ENCODE results near the gene PCMTD2. TPM values are rescaled to one million over a fixed set of nuclear protein-coding genes. Genes with fewer than 3 reads are reported as not detected.

The PCMTD2 gene
- polyA plus RNA-seq, 2 of the 4 experiments (the other 2 are of a cell fraction), result 19.9 to 41.8 TPM

DNA sequence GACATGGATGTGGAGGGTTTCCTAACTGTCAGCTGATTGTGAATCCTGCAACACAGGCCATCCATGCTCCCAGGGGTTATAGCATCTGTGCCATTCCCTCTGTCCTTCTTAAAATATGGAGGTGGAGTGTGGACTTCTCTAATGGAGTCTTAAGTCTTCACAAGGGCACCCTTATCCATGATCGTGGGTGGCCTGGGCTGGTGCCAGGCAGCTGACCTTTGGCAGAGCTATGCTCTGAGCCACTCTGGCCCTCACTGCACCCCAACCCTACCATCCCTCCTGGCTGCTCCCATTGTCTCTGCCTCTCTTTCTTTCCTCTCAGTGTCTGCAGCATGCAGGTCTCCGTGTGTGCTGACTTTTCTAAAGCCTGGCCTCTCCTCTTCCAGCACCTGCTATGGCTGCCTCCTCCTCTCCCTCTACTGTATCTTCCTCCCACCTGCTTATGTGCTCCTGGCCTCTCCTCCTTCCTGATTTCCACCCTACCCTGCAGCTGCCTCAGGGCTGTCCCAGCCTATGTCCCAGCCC is 11.2 kb upstream of the PCMTD2 start (continued):
- TF ChIP-seq, protein P1, sequence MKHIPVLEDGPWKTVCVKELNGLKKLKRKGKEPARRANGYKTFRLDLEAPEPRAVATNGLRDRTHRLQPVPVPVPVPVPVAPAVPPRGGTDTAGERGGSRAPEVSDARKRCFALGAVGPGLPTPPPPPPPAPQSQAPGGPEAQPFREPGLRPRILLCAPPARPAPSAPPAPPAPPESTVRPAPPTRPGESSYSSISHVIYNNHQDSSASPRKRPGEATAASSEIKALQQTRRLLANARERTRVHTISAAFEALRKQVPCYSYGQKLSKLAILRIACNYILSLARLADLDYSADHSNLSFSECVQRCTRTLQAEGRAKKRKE (CRISPR knock-in tag; IDR thresholded peaks at IDR 0.05; ENCODE audit: low read depth), result no peak
- no peak for TF ChIP-seq PHF8 (IDR thresholded peaks at IDR 0.05; ENCODE audit: borderline replicate concordance, low read depth)
- no peak for TF ChIP-seq HDAC2 (IDR thresholded peaks at IDR 0.05)

DNA sequence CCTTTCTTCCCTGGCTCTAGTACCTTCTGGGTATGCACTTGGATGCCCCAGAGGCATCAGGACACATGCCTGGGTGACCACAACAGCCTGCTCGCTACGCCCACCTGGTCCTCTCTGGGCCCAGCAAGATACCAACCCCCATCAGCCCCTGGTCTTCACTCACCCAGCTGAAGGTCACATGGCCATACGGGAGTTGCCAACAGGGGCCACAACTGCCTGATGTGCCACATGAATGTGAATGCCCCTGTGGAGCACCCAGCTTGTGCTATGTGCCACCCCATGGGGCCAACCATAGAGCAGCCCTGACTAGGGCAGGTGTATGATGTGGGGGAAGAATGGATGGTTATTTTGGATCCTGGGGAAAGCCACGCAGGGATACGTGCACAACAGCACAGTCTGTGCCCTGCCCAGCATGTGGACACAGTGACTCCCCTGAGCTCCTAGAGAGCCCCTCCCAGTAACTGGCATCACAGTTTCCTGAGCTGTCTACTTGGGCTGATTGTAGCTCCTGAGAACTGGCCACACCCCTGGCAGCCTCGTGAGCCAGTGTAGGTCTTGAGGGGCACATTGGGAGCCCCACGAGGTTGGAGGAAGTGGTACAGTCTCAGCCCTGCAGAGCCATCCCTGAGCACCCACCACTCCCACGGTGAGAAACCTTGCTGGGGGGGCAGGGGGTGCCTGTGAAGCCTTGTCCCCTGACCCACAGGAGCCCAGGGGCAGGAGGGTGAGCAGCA is 10.5 kb upstream of the PCMTD2 start:
- Histone ChIP-seq H3K4me3 (no peak overlapping the region), H3K27ac (no peak overlapping the region), H3K4me1 (no peaks in the 10 kb centered on the region), H3K9me3 (no peaks in the 10 kb centered on the region), H3K4me2 (no peak overlapping the region)
- ChIA-PET CTCF (no interaction called here), POLR2A (no interaction called here)
- 4% methylated on average over 7 of the region's 8 CpGs for WGBS (ENCODE audit: missing lambda C conversion rate)
- ATAC-seq (no peak; a peak in 1 of 6 replicates), FAIRE-seq (no peak), DNase-seq (ENCODE audit: low read depth in 1 of 2, low spot score in 1 of 2) (no peak)
- TF ChIP-seq RNF2 (IDR thresholded peaks at IDR 0.05; ENCODE audit: borderline replicate concordance, low read depth) (no peak), POLR2AphosphoS2 (conservative IDR thresholded peaks at IDR 0.05; ENCODE audit: low read length) (no peak), HOXB5 (CRISPR knock-in tag; IDR thresholded peaks at IDR 0.05) (no peak), CBX8 (IDR thresholded peaks at IDR 0.05) (no peak), RFX5 (IDR thresholded peaks at IDR 0.05) (no peak), NR3C1 (IDR thresholded peaks at IDR 0.05) (no peak), SREBF2 (IDR thresholded peaks at IDR 0.05) (no peak), EHMT2 (IDR thresholded peaks at IDR 0.05; ENCODE audit: low read depth) (no peak), HEYL (CRISPR knock-in tag; IDR thresholded peaks at IDR 0.05) (no peak)
- TF ChIP-seq, protein P2, sequence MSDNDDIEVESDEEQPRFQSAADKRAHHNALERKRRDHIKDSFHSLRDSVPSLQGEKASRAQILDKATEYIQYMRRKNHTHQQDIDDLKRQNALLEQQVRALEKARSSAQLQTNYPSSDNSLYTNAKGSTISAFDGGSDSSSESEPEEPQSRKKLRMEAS (IDR thresholded peaks at IDR 0.05), result no peak
- TF ChIP-seq, protein P3, sequence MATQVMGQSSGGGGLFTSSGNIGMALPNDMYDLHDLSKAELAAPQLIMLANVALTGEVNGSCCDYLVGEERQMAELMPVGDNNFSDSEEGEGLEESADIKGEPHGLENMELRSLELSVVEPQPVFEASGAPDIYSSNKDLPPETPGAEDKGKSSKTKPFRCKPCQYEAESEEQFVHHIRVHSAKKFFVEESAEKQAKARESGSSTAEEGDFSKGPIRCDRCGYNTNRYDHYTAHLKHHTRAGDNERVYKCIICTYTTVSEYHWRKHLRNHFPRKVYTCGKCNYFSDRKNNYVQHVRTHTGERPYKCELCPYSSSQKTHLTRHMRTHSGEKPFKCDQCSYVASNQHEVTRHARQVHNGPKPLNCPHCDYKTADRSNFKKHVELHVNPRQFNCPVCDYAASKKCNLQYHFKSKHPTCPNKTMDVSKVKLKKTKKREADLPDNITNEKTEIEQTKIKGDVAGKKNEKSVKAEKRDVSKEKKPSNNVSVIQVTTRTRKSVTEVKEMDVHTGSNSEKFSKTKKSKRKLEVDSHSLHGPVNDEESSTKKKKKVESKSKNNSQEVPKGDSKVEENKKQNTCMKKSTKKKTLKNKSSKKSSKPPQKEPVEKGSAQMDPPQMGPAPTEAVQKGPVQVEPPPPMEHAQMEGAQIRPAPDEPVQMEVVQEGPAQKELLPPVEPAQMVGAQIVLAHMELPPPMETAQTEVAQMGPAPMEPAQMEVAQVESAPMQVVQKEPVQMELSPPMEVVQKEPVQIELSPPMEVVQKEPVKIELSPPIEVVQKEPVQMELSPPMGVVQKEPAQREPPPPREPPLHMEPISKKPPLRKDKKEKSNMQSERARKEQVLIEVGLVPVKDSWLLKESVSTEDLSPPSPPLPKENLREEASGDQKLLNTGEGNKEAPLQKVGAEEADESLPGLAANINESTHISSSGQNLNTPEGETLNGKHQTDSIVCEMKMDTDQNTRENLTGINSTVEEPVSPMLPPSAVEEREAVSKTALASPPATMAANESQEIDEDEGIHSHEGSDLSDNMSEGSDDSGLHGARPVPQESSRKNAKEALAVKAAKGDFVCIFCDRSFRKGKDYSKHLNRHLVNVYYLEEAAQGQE (IDR thresholded peaks at IDR 0.05), result no peak
- TF ChIP-seq, protein P4, sequence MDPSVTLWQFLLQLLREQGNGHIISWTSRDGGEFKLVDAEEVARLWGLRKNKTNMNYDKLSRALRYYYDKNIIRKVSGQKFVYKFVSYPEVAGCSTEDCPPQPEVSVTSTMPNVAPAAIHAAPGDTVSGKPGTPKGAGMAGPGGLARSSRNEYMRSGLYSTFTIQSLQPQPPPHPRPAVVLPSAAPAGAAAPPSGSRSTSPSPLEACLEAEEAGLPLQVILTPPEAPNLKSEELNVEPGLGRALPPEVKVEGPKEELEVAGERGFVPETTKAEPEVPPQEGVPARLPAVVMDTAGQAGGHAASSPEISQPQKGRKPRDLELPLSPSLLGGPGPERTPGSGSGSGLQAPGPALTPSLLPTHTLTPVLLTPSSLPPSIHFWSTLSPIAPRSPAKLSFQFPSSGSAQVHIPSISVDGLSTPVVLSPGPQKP (IDR thresholded peaks at IDR 0.05; ENCODE audit: low read depth, low read length), result no peak
- TF ChIP-seq, protein P5, sequence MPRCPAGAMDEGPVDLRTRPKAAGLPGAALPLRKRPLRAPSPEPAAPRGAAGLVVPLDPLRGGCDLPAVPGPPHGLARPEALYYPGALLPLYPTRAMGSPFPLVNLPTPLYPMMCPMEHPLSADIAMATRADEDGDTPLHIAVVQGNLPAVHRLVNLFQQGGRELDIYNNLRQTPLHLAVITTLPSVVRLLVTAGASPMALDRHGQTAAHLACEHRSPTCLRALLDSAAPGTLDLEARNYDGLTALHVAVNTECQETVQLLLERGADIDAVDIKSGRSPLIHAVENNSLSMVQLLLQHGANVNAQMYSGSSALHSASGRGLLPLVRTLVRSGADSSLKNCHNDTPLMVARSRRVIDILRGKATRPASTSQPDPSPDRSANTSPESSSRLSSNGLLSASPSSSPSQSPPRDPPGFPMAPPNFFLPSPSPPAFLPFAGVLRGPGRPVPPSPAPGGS (IDR thresholded peaks at IDR 0.05), result no peak
